GM12892 (cell line): Measurements from ENCODE around the gene HYDIN.

Experiments
- DNase-seq: peaks from one replicate; pipeline ENCODE4 v3.0.0; 2011; ENCODE audit not compliant: insufficient read length
- FAIRE-seq: peaks from 2 replicates; lab custom pipeline; 2011; peaks lifted over from hg19 to GRCh38; lab: Jason Lieb, UNC
- POLR2A ChIP-seq: IDR thresholded peaks from 2 replicates; pipeline ENCODE4 v1.6.1; 2011; ENCODE audit warnings: low read depth, low read length, control low read depth
- POLR2AphosphoS5 ChIP-seq: IDR thresholded peaks from 2 replicates; pipeline ENCODE4 v1.6.1; 2011; ENCODE audit warnings: low read depth, low read length, control low read depth
- TAF1 ChIP-seq: IDR thresholded peaks from 2 replicates; pipeline ENCODE4 v1.6.1; 2011; ENCODE audit warnings: low read depth, mild to moderate bottlenecking, control low read depth, low read length, borderline replicate concordance

The HYDIN gene

GRCh38 chr16:70778901-70779309 is 451.6 kb downstream of the HYDIN start:
- DNase-seq (no peak), FAIRE-seq (no peak)
- TF ChIP-seq POLR2AphosphoS5 = no peak
- no peak for TF ChIP-seq TAF1

- TF ChIP-seq POLR2AphosphoS5 (no peak), POLR2A (no peak), TAF1 (no peak)
- DNase-seq = no peak
- FAIRE-seq = no peak
Measured at GRCh38 chr16:70777973-70778406, 452.5 kb downstream of the HYDIN start.

- FAIRE-seq (no peak), DNase-seq (no peak)
- TF ChIP-seq POLR2A = no peak
- no peak for TF ChIP-seq POLR2AphosphoS5
- no peak for TF ChIP-seq TAF1
Measured at GRCh38 chr16:70777496-70777895, 453.0 kb downstream of the HYDIN start.

GRCh38 chr16:70775399-70775798 is 455.1 kb downstream of the HYDIN start:
- FAIRE-seq = no peak
- no peak for DNase-seq
- TF ChIP-seq POLR2A (no peak), POLR2AphosphoS5 (no peak), TAF1 (no peak)

GRCh38 chr16:70774261-70774660 is 456.3 kb downstream of the HYDIN start:
- no peak for DNase-seq
- no peak for TF ChIP-seq POLR2A
- TF ChIP-seq POLR2AphosphoS5 = no peak
- TF ChIP-seq TAF1 = no peak
- FAIRE-seq = no peak

- FAIRE-seq = no peak
- TF ChIP-seq POLR2A (no peak), POLR2AphosphoS5 (no peak)
- no peak for DNase-seq
Measured at GRCh38 chr16:70772493-70772892, 458.0 kb downstream of the HYDIN start.

GRCh38 chr16:70770626-70771552 is 459.6 kb downstream of the HYDIN start:
- DNase-seq = peak; percentile 46
- FAIRE-seq = peak; percentile 48
- TF ChIP-seq POLR2AphosphoS5 = no peak
- no peak for TF ChIP-seq TAF1
- no peak for TF ChIP-seq POLR2A

GRCh38 chr16:70770291-70770625 is 460.3 kb downstream of the HYDIN start:
- DNase-seq = no peak
- TF ChIP-seq TAF1 = no peak
- TF ChIP-seq POLR2A = no peak
- no peak for TF ChIP-seq POLR2AphosphoS5
- no peak for FAIRE-seq

- DNase-seq = no peak
Measured at GRCh38 chr16:70769761-70770160, 460.8 kb downstream of the HYDIN start.

GRCh38 chr16:70769131-70769530 is 461.4 kb downstream of the HYDIN start:
- FAIRE-seq = no peak
- TF ChIP-seq TAF1 = no peak
- no peak for TF ChIP-seq POLR2A
- TF ChIP-seq POLR2AphosphoS5 = no peak
- DNase-seq = no peak

More at GRCh38 chr16:70769761-70770160, 460.8 kb downstream of the HYDIN start:
- TF ChIP-seq TAF1 = no peak
- TF ChIP-seq POLR2A = no peak
- TF ChIP-seq POLR2AphosphoS5 = no peak
- FAIRE-seq = no peak

- no peak for DNase-seq
- no peak for FAIRE-seq
- TF ChIP-seq POLR2A = no peak
- TF ChIP-seq TAF1 = no peak
- TF ChIP-seq POLR2AphosphoS5 = no peak
Measured at GRCh38 chr16:70768203-70768580, 462.3 kb downstream of the HYDIN start.
